Suprapubic skin (tissue), 3 donors: ENCODE data around the gene RING1.

ENCODE experiments used
- EP300 ChIP-seq: sonication (generic); formaldehyde crosslinking; IDR thresholded peaks from one replicate; pipeline ENCODE4 v1.6.1; 2017; ENCODE audit warnings: antibody characterized with exemption
- POLR2A ChIP-seq, 2 donors: fragments of 450-650 bp; IDR thresholded peaks; one replicate each; pipeline ENCODE4 v1.6.1; 2017; ENCODE audit warnings: antibody characterized with exemption in 2 of 2, mild to moderate bottlenecking in 2 of 2, moderate library complexity in 2 of 2
- TF ChIP-seq, protein P1 (sequence below), 2 donors: fragments of 200-600 bp in 1 of 2; fragments of 450-650 bp in 1 of 2; sonication (generic) in 1 of 2; IDR thresholded peaks; one replicate each; pipeline ENCODE4 v1.5.1; 2016 to 2019; ENCODE audit warnings: antibody characterized with exemption in 2 of 2, mild to moderate bottlenecking in 1 of 2, moderate library complexity in 1 of 2

GRCh38 chr6:33189625-33190448 is 18.5 kb upstream of the RING1 start:
- TF ChIP-seq POLR2A (IDR thresholded peaks at IDR 0.05) (no peak), EP300 (no peak)
- TF ChIP-seq, protein P1, sequence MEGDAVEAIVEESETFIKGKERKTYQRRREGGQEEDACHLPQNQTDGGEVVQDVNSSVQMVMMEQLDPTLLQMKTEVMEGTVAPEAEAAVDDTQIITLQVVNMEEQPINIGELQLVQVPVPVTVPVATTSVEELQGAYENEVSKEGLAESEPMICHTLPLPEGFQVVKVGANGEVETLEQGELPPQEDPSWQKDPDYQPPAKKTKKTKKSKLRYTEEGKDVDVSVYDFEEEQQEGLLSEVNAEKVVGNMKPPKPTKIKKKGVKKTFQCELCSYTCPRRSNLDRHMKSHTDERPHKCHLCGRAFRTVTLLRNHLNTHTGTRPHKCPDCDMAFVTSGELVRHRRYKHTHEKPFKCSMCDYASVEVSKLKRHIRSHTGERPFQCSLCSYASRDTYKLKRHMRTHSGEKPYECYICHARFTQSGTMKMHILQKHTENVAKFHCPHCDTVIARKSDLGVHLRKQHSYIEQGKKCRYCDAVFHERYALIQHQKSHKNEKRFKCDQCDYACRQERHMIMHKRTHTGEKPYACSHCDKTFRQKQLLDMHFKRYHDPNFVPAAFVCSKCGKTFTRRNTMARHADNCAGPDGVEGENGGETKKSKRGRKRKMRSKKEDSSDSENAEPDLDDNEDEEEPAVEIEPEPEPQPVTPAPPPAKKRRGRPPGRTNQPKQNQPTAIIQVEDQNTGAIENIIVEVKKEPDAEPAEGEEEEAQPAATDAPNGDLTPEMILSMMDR (IDR thresholded peaks at IDR 0.05) = no peak
